NOMO-1 treated with dmso at 0.1 percent for 144 hours (cell line): ENCODE data around the gene PAK2.
"Not testable (repeated sequence)": the region's sequence is repeated elsewhere in the genome, so short reads cannot be mapped to it uniquely, and the experiment has no call there.

ENCODE experiments used
- DNase-seq: peaks from one replicate; lab custom pipeline; 2025; ENCODE audit not compliant: unreplicated experiment; lab: John Stamatoyannopoulos, UW

The PAK2 gene

DNA sequence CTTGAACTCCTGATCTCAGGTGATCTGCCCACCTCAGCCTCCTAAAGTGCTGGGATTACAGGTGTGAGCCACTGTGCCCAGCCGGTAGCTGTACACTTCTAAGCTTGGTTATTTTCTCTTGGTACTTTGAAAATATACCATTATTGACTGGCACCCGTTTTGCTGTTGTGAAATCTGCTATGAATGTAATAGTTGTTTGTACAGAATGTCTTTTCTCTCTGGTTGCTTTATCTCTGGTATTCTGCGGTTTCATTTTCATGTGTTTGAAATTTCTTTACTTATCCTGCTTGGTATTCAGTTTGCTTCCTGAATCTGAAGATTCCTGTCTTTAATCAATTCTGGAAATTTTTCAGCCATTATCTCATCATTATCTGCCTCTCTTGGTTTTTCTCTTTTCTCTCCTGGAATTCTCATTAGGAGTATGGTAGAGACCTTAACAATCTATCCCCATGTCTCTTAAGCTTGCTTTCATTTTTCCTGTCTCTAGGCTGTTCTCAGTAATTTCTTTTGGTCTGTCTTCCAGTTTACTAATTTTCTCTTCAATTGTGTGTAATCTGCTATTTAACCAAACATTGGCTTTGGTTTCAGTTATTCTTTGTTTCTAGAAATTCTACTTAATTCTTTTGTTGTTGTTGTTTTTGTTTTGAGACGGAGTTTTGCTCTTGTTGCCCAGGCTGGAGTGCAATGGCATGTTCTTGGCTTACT lies 2.8 kb upstream of the PAK2 start:
- DNase-seq, result no peak

DNA sequence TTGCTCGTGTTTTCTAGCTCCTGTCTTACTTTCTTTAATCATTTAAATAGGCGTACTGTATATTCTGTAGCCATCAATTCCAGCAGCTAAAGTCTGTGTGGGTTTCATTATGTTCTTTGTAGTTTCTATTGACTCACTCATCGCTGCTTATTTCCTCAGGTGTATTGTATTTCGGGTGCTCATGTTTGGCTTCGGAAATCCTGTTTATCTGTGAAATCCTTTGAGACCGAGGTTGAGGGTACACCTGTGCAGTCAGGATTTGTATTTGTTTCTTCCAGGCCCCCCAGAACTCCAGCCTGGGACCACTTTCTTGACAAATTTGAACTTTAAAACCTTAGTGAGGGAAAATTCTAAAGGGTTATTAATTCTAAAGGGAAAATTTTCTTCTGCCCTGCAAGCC lies 2.0 kb upstream of the PAK2 start:
- no peak for DNase-seq

DNA sequence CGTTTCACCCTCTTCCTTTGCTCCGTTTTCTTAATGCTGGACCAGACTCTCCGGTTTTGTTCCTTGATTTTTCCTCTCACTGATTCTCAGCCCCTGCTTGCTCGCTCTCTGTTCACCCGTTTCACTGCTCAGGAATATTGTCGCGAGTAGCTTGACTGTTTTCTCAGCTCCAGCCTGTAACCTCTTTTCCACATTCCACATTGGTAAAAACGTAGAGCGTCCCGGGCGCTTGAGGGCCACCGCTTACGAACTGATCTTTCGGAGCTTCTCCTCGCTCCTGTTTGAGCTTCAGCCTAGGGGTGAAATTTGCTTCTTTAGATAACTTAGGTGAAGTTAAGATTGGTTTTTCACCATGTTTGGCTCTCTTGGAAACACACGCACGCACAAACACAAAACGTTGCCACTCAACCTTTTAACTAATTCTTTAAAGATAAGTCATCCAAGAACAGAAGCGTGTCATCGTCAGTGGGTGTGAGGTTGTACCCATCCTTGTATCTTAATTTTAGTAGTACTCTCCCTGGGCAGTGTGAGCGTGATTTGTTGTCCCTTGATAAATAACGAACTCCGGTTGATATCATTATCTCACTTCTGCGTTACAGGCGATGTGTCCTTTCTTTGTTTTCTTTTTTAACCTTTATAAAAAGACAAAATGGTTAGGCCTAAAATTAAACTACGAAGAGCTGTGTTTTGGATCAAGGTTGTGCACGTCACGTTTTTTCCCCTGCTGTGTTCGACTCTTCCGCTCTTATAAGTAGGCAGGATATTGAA lies 1.0 kb downstream of the PAK2 start:
- DNase-seq, result peak; percentile 68

DNA sequence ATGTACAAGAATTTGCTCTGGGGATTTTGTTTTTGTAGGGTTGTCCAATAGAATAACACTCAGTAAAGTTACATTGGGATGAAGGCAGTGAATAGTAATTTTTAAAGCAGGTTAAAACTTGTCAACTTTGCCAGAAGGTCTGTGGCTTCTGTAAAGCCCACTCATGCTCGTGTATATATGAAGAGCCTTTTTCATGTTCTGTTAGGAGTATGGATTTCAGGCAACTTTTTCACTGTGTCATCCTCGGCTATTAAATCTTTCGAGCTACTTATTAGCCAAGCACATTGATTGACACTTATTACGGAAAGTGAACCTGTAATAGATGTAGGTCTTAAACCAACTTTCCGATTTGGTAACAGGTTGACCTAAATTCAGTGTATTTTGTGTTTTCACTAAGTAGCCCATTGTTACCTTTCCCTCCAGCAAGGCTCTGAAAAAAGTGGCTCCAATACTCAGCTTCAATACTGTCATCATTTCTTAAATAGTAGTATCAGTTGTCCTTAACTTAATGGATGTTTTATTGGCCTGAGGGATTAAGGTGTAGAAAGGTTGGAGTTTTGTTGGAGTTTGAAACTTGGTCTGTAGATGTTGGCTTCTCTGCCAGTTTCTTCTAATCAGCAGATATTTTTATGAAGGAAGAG lies 1.7 kb downstream of the PAK2 start:
- DNase-seq, result peak; percentile 16

DNA sequence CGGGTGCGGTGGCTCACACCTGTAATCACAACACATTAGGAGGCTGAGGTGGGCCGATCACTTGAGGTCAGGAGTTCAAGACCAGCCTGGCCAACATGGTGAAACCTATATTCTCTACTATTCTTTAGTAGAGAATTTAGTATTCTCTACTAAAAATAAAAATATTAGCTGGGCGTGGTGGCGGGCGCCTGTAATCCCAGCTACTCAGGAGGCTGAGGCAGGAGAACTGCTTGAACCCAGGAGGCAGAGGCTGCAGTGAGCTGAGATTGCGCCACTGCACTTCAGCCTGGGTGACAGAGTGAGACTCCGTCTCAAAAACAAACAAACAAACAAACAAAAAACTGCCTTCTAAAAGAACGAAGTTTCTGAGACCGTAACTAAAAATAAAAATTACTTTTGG lies 3.9 kb downstream of the PAK2 start:
- not testable (repeated sequence) for DNase-seq

DNA sequence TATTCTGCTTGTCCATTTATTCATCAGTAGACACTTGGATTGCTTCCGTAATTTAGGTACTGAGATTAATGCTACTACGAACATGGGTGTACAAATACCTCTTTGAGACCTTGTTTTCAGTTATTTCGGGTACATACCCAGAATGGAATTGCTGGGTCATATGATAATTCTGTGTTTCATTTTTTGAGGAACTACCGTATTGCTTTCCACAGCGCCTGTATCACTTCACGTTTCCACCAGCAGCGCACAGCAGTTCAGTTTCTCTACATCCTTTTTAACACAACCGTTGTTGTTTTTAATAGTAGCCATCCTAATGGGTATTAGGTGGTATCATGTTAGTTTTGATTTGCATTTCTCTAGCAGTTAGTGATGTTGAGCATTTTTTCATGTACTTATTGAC lies 9.5 kb downstream of the PAK2 start:
- DNase-seq, result peak; percentile 34

DNA sequence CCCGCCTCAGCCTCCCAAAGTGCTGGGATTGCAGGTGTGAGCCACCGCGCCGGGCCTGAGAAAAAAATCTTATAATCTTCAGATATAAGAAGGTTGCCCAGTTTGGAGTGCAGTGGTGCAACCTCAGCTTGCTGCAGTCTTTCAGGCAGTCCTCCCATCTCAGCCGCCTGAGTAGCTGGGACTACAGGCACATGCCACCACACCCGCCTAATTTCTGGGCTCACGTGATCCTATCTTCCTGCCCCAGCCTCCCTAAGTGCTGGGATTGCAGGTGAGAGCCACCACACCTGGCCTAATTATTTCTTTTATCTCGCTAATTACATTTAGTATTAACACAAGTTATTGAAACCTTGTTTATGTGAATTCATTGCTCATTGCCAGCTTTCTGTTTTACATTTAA lies 13.5 kb downstream of the PAK2 start:
- DNase-seq, result no peak

DNA sequence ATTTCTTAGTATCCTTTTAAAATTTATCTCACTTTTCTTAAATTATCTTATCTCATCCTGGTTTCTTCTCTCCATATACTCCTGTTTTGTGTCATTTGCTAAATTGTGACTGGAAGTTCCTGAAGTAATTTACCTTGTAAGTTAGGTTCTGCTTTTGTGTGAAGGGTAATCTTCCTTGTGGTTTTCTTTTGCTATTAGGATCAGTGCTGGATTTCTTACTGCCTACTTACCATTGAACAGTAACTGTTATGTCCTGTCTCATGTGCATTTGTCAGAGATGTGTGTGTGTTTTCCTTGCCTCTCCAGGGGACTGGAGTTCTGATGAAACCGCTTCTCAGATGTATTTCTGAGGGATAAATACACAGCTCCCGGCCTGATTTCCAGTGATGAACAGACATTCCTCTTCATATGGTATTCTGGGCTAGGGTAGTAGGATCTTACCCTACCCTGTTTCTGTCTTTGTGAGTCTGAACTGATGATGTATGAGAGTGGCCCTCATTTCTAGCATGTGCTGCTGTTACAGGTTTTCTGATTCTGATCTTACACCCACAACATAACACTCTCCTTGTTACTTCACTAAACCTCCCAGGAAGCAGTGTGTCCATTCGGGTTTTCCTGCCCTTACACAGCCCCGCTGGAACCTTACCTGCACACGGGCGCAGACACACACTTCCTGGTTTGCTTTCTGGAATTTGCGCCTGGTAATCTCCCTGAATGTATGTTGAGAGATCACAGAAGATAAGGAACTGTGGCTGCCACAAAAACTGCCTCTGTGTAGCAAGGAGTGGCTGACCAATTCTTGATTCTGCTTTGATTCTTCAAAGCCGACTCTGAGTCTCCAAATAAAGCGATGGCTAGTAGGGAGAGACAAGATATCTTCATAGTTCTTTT lies 14.7 kb downstream of the PAK2 start:
- DNase-seq, result no peak

DNA sequence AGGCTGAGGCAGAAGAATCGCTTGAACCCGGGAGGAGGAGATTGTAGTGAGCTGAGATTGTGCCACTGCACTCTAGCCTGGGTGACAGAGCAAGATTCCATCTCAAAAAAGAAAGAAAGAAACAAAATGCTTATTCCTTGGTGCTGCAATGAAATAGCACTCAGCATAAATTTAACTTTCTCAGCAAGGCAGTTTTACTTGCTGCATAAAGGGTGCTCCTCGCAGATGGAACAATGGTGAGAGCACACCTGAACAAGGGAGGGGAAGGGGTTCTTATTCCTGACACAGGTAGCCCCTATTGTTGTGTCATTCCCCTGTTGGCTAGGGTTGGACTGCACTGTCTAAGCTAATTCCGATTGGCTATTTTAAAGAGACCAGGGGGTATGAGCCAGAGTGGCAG lies 17.1 kb downstream of the PAK2 start:
- DNase-seq, result no peak

DNA sequence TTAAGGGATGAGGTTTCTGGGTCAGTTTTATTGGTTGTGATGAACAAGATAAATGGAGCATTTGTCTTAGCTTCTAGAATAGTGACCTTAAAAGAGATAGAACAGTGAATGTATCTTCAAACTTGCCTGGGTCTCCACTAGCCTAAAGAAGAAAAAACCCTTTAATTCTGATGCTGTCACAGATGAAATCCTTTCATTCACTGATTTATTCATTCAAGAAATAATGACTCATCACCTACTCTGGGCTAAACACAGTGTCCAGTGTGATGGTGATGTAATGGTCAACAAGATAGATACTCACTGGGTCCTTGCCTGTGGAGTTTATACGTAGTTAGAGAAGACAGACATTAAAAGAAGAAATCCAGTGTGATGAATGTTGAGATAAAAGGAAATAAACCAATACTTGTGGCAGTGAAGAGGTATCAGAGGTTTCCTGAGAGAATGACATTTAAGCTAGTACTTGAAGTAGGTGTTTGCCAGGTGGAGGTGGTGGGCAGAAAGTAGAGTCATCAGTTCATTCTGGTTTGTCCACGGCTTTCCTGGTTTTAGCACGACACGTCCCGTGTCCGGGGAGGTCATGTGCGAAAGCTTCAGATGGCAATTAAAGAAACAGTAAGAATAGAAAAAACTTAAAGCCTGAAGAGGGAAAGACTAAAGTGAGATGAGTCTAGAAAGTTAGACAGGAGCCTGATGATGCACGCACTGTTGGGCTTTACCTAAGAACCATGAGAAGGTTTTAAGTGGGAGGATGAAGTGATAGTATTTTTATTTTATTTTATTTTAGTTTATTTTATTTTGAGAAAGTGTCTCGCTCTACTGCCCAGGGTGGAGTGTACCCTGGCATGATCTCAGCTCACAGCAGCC lies 18.5 kb downstream of the PAK2 start:
- no peak for DNase-seq

DNA sequence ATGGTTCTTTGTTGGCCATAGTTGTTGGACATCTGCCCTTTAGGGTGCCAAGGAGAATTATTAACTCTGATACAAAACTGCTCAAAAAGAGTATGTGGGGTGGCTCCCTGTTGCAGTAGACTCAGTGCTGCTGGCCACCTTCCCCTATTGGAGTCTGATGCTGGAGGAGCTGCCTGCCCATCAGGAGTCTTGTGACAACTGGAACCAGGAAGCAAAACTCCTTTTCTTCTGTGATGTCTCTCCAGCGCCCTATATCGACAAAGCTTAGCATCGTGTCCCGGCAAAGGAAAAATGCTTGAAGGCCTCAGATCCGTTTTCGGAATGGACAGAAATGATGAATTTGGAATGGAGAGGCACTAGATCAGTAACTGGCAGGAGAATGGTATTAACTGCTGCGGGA lies 23.5 kb downstream of the PAK2 start:
- DNase-seq, result no peak

DNA sequence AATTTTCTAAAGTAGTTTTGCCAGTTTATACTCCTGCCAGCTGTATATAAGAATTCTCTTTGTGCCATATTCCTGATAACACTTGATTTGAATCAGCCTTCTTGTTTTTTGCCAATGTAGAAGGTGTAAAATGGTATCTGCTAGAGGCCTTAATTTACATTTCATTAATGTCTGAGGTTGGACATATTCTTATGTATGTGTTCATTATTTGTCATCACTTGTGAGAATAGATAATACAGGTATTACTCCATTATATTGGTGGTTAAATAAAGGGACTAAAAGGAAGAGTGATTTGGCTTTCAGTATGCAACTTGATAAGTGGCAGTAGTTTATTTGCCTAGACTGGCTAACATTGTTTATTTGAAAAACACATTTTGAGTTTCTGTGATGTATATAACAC lies 25.8 kb downstream of the PAK2 start:
- no peak for DNase-seq

DNA sequence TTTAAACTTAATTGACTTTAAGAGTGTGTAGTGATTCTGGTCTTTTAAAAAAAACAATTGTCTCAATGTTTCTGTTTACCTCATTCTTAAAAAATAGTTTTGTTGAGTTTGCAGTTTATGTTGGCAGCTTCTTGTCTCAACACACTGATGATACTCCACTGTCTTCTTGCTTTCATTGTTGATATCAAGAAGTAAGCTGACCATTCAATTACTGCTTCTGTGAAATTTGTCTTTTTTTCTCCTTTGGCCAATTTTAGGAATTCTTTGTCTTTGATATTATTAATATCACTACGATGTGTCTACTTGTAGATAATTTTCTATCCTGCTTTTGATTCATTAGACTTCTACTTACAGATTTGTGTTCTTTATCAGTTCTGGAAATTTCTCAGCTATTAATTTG lies 31.4 kb downstream of the PAK2 start:
- no peak for DNase-seq

DNA sequence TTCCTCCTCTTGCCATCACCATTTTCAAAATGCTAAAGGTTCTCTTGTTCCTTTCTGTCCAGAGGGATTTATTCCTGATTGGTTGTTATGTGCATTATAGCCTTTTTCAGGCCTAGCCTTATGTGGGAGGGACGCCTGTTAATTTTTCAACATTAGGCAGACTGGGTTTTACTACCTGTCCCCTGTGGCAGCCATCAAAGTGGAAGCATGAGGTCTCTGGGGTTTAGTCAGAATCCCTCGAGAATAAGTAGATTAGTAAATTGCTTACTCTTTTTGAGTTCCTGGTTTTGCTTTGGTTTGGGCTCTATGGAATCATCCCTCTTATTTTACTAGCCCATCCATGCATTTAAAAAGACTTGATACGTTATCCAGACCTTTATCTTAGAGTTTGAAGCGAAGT lies 32.4 kb downstream of the PAK2 start:
- DNase-seq, result no peak

DNA sequence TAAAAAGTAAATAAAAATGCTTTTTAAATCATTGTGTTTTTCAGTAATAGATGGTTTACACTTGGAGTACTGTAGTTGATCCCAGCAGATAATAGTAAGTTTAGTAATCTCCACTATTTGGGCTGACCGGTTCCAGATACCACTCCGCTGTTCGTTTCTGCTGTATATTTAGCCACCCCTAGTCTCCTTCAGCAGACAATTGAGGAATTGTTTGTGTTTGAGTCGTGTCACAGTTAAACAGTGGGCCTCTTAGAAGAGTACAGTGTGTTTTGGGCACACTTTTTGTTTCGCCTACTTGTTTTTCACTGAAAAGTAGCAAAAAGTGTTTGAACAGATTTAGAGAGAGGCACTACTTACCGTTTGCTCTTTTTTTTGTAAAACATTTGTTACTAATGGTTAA lies 33.2 kb downstream of the PAK2 start:
- no peak for DNase-seq

DNA sequence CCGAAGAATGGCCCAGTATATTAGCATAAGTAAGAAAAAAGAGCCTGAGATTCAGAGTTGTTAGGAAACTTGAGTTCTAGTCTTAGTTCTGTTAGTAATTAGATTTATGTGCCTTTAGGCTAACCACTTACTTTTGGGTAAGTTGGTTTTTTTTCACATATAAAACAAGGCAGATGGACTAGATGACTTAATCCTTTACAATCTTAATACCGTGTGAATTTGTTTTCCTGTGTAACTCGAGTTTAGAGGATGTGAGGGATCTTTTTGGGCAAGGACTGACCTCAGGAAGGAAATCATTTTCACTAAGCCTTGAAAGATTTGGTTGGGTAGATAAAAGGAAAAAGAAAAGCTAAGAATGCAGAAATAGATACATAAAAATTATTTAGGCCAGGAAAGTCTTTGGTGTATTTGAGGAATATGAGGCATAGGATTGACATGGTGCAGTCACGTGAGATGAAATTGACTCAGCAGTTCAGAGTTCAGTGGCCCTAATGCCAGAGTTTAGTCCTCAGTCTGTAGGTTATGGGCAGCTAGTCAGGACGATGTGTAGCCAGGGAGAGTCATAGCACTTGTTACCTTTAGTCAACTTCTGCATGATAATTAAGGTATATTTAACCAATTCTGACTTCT lies 34.6 kb downstream of the PAK2 start:
- DNase-seq, result no peak

DNA sequence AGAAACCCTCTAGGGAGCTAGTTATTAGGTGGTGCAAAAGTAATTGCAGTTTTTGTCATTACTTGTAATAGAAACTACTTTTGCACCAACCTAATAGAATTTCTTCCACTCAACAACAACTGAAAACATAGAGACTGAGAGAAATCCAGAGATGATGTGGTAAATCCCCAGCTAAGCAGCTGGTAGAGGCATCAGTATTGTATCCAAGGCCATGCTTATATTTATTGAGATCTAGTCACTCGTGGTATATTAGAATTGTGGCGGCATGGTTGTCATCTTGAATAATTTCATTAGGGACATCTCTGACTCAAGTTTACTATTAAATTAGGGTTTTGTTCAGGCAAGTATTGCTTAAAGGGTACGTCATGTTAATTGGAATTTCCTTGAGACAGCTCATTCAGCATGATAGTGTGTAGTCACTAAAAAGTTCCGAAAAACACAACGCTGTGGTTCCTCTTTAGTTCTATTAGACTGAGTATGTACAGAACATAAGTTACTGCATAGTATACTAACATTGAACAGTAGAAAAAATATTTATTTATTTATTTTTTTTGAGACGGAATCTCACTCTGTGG lies 35.3 kb downstream of the PAK2 start:
- DNase-seq, result no peak

DNA sequence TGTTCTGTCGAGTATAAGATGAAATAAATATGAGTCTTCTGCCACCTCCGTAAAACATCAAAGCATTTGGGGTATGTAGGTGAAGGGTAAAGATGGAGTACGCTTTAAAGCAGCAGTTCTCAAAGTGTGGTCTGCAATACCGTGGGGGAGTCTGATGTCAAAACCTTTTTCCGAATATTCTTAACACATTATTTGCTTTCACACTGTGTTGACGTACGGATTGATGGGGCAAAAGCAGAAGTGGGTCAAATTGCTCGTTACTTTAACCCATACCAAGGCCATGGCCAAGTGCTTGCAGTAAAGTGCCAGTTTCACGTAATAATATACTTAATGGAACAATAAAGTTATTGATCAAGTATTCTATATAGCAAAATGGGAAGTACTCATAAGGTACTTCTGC lies 36.3 kb downstream of the PAK2 start:
- DNase-seq, result peak; percentile 62

DNA sequence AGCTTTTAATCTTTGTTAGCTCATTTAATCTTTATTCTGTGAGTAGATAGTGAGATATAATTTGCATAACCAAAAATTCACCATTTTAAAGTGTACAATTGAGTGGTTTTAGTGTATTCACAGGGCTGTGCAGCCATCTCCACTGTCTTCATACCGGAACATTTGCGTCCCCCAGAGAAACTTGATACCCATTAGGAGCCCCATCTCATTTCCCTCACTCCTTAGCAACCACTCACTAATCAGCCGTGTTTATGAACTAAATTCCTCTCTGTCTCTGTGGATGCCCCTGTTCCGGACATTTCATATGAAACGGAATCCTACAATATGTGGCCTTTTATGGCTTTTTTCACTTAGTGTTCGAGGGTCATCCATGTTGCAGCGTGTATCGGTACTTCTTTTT lies 38.2 kb downstream of the PAK2 start:
- no peak for DNase-seq

DNA sequence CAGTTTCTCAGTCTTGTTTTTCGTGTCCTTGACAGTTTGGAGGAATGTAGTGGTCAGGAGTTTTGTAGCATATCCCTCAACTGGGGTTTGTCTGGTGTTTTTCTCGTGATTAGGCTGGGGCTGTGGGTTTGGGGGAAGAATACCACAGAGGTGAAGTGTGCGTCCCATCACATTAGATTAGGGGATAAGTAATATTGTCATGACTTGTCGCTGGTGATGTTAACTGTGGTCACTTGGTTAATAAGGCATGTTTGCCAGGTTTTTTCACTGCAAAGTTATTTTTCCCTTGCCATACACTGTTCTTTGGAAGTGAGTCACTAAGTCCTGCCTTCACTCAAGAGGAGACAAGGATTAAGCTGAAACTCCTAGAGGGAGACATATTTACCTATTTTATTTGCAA lies 39.1 kb downstream of the PAK2 start:
- DNase-seq, result no peak
